Measurements from ENCODE around the gene MUC15.

MUC15 gene

GRCh38 chr11:26550022-26550421 lies 22.0 kb downstream of the MUC15 start:
- TF ChIP-seq POLR2AphosphoS5 (IDR thresholded peaks at IDR 0.05; ENCODE audit: low read depth, low read length) (no peak), PAX5 (IDR thresholded peaks at IDR 0.05; ENCODE audit: insufficient read depth, low read length, severe bottlenecking) (no peak), POU2F2 (IDR thresholded peaks at IDR 0.05; ENCODE audit: low read depth, low read length) (no peak), POLR2A (IDR thresholded peaks at IDR 0.05; ENCODE audit: low read depth, low read length) (no peak), TAF1 (IDR thresholded peaks at IDR 0.05; ENCODE audit: low read depth, low read length) (no peak), SPI1 (IDR thresholded peaks at IDR 0.05; ENCODE audit: low read depth, low read length) (no peak)
- DNase-seq (ENCODE audit: insufficient read length, low spot score) (no peak), FAIRE-seq (no peak)

- DNase-seq (ENCODE audit: insufficient read length, low spot score): no peak
- FAIRE-seq: no peak
- TF ChIP-seq POU2F2 (IDR thresholded peaks at IDR 0.05; ENCODE audit: low read depth, low read length) (no peak), SPI1 (IDR thresholded peaks at IDR 0.05; ENCODE audit: low read depth, low read length) (no peak), POLR2AphosphoS5 (IDR thresholded peaks at IDR 0.05; ENCODE audit: low read depth, low read length) (no peak), PAX5 (IDR thresholded peaks at IDR 0.05; ENCODE audit: insufficient read depth, low read length, severe bottlenecking) (no peak), POLR2A (IDR thresholded peaks at IDR 0.05; ENCODE audit: low read depth, low read length) (no peak)
Measured at GRCh38 chr11:26549176-26549575, 22.9 kb downstream of the MUC15 start.

GRCh38 chr11:26541870-26542269 lies 30.2 kb downstream of the MUC15 start:
- TF ChIP-seq POLR2AphosphoS5 (IDR thresholded peaks at IDR 0.05; ENCODE audit: low read depth, low read length) (no peak), POU2F2 (IDR thresholded peaks at IDR 0.05; ENCODE audit: low read depth, low read length) (no peak), TAF1 (IDR thresholded peaks at IDR 0.05; ENCODE audit: low read depth, low read length) (no peak), POLR2A (IDR thresholded peaks at IDR 0.05; ENCODE audit: low read depth, low read length) (no peak), SPI1 (IDR thresholded peaks at IDR 0.05; ENCODE audit: low read depth, low read length) (no peak), PAX5 (IDR thresholded peaks at IDR 0.05; ENCODE audit: insufficient read depth, low read length, severe bottlenecking) (no peak)
- DNase-seq (ENCODE audit: insufficient read length, low spot score) (no peak), FAIRE-seq (no peak)

GRCh38 chr11:26539517-26539916 lies 32.5 kb downstream of the MUC15 start:
- FAIRE-seq: no peak
- no peak for TF ChIP-seq PAX5 (IDR thresholded peaks at IDR 0.05; ENCODE audit: insufficient read depth, low read length, severe bottlenecking)
- TF ChIP-seq TAF1 (IDR thresholded peaks at IDR 0.05; ENCODE audit: low read depth, low read length): no peak
- no peak for TF ChIP-seq POLR2AphosphoS5 (IDR thresholded peaks at IDR 0.05; ENCODE audit: low read depth, low read length)
- no peak for TF ChIP-seq POU2F2 (IDR thresholded peaks at IDR 0.05; ENCODE audit: low read depth, low read length)
- TF ChIP-seq SPI1 (IDR thresholded peaks at IDR 0.05; ENCODE audit: low read depth, low read length): no peak
- no peak for TF ChIP-seq POLR2A (IDR thresholded peaks at IDR 0.05; ENCODE audit: low read depth, low read length)
- no peak for DNase-seq (ENCODE audit: insufficient read length, low spot score)

- DNase-seq (ENCODE audit: insufficient read length, low spot score) (no peak), FAIRE-seq (no peak)
Measured at GRCh38 chr11:26537341-26537740, 34.7 kb downstream of the MUC15 start.

GRCh38 chr11:26527685-26528084 lies 44.4 kb downstream of the MUC15 start:
- DNase-seq (ENCODE audit: insufficient read length, low spot score): no peak
- no peak for FAIRE-seq
- no peak for TF ChIP-seq POLR2AphosphoS5 (IDR thresholded peaks at IDR 0.05; ENCODE audit: low read depth, low read length)
- TF ChIP-seq SPI1 (IDR thresholded peaks at IDR 0.05; ENCODE audit: low read depth, low read length): no peak
- no peak for TF ChIP-seq PAX5 (IDR thresholded peaks at IDR 0.05; ENCODE audit: insufficient read depth, low read length, severe bottlenecking)
- no peak for TF ChIP-seq POU2F2 (IDR thresholded peaks at IDR 0.05; ENCODE audit: low read depth, low read length)
- no peak for TF ChIP-seq POLR2A (IDR thresholded peaks at IDR 0.05; ENCODE audit: low read depth, low read length)
- no peak for TF ChIP-seq TAF1 (IDR thresholded peaks at IDR 0.05; ENCODE audit: low read depth, low read length)

More at GRCh38 chr11:26537341-26537740, 34.7 kb downstream of the MUC15 start:
- no peak for TF ChIP-seq POU2F2 (IDR thresholded peaks at IDR 0.05; ENCODE audit: low read depth, low read length)
- TF ChIP-seq TAF1 (IDR thresholded peaks at IDR 0.05; ENCODE audit: low read depth, low read length): no peak
- no peak for TF ChIP-seq POLR2A (IDR thresholded peaks at IDR 0.05; ENCODE audit: low read depth, low read length)
- no peak for TF ChIP-seq POLR2AphosphoS5 (IDR thresholded peaks at IDR 0.05; ENCODE audit: low read depth, low read length)
- TF ChIP-seq PAX5 (IDR thresholded peaks at IDR 0.05; ENCODE audit: insufficient read depth, low read length, severe bottlenecking): no peak
- TF ChIP-seq SPI1 (IDR thresholded peaks at IDR 0.05; ENCODE audit: low read depth, low read length): no peak

- TF ChIP-seq POLR2A (IDR thresholded peaks at IDR 0.05; ENCODE audit: low read depth, low read length) (no peak), SPI1 (IDR thresholded peaks at IDR 0.05; ENCODE audit: low read depth, low read length) (no peak), POLR2AphosphoS5 (IDR thresholded peaks at IDR 0.05; ENCODE audit: low read depth, low read length) (no peak), PAX5 (IDR thresholded peaks at IDR 0.05; ENCODE audit: insufficient read depth, low read length, severe bottlenecking) (no peak), POU2F2 (IDR thresholded peaks at IDR 0.05; ENCODE audit: low read depth, low read length) (no peak), TAF1 (IDR thresholded peaks at IDR 0.05; ENCODE audit: low read depth, low read length) (no peak)
- FAIRE-seq: no peak
- no peak for DNase-seq (ENCODE audit: insufficient read length, low spot score)
Measured at GRCh38 chr11:26522912-26523610, 49.0 kb downstream of the MUC15 start.

- no peak for TF ChIP-seq POLR2A (IDR thresholded peaks at IDR 0.05; ENCODE audit: low read depth, low read length)
- no peak for TF ChIP-seq POU2F2 (IDR thresholded peaks at IDR 0.05; ENCODE audit: low read depth, low read length)
- TF ChIP-seq SPI1 (IDR thresholded peaks at IDR 0.05; ENCODE audit: low read depth, low read length): no peak
- no peak for TF ChIP-seq PAX5 (IDR thresholded peaks at IDR 0.05; ENCODE audit: insufficient read depth, low read length, severe bottlenecking)
- TF ChIP-seq TAF1 (IDR thresholded peaks at IDR 0.05; ENCODE audit: low read depth, low read length): no peak
- no peak for TF ChIP-seq POLR2AphosphoS5 (IDR thresholded peaks at IDR 0.05; ENCODE audit: low read depth, low read length)
- DNase-seq (ENCODE audit: insufficient read length, low spot score) (no peak), FAIRE-seq (no peak)
Measured at GRCh38 chr11:26519469-26519868, 52.6 kb downstream of the MUC15 start.

GRCh38 chr11:26512196-26512595 lies 59.9 kb downstream of the MUC15 start:
- TF ChIP-seq POU2F2 (IDR thresholded peaks at IDR 0.05; ENCODE audit: low read depth, low read length): no peak
- no peak for TF ChIP-seq SPI1 (IDR thresholded peaks at IDR 0.05; ENCODE audit: low read depth, low read length)
- TF ChIP-seq PAX5 (IDR thresholded peaks at IDR 0.05; ENCODE audit: insufficient read depth, low read length, severe bottlenecking): no peak
- no peak for FAIRE-seq
- no peak for DNase-seq (ENCODE audit: insufficient read length, low spot score)

GRCh38 chr11:26510756-26511155 lies 61.3 kb downstream of the MUC15 start:
- DNase-seq (ENCODE audit: insufficient read length, low spot score) (no peak), FAIRE-seq (no peak)
- TF ChIP-seq PAX5 (IDR thresholded peaks at IDR 0.05; ENCODE audit: insufficient read depth, low read length, severe bottlenecking): no peak
- no peak for TF ChIP-seq TAF1 (IDR thresholded peaks at IDR 0.05; ENCODE audit: low read depth, low read length)
- no peak for TF ChIP-seq POLR2A (IDR thresholded peaks at IDR 0.05; ENCODE audit: low read depth, low read length)
- no peak for TF ChIP-seq POU2F2 (IDR thresholded peaks at IDR 0.05; ENCODE audit: low read depth, low read length)
- no peak for TF ChIP-seq SPI1 (IDR thresholded peaks at IDR 0.05; ENCODE audit: low read depth, low read length)
- TF ChIP-seq POLR2AphosphoS5 (IDR thresholded peaks at IDR 0.05; ENCODE audit: low read depth, low read length): no peak
